ENCODE data around the gene GAK.

- TF ChIP-seq CTCF (conservative IDR thresholded peaks at IDR 0.05; ENCODE audit: low read depth, low read length) (no peak), EZH2 (IDR thresholded peaks at IDR 0.05; ENCODE audit: low read length, unreplicated experiment) (no peak)
These were observed 26.2 kb upstream of the GAK start for GRCh38 chr4:958314-958665.
